Bronchus fibroblast of lung (primary cell): ENCODE results near the gene PODN. TPM values are rescaled to one million over a fixed set of nuclear protein-coding genes. Genes with fewer than 3 reads are reported as not detected.

Experiments used
- total RNA-seq: library from RNA; depleted of rRNA; stranded (reverse); fragments of >200 nt; gene quantifications from 2 replicates; pipeline ENCODE4 v1.2.3, GENCODE V29; 2015

The PODN gene
- total RNA-seq: 0.30 and 0.84 TPM in 2 replicates

GRCh38 chr1:53061859-53062707 lies at the start of gene PODN:
Gene PODN, plus strand, starts transcription at chr1:53062213. Its CDS starts 7,643 bp downstream, at chr1:53069856.

Other genes with a start within 250 kb of the PODN start
- 0.59 and 0.84 TPM in 2 replicates for gene ZYG11A, start 219.5 kb upstream of the PODN start, total RNA-seq
- 8.8 and 11.4 TPM in 2 replicates for gene ECHDC2, start 140.5 kb upstream of the PODN start, total RNA-seq
- 72.4 and 83.9 TPM in 2 replicates for gene SCP2, start 134.9 kb upstream of the PODN start, total RNA-seq
- gene SLC1A7, start 80.4 kb downstream of the PODN start, total RNA-seq: not detected in 2 replicates
- 15.8 and 19.7 TPM in 2 replicates for gene CPT2, start 134.6 kb downstream of the PODN start, total RNA-seq
- 79.4 and 79.5 TPM in 2 replicates for gene CZIB, start 158.4 kb downstream of the PODN start, total RNA-seq
- 35.0 and 39.5 TPM in 2 replicates for gene MAGOH, start 176.3 kb downstream of the PODN start, total RNA-seq